T-helper 22 cell (primary cell): ENCODE measurements around the gene WDR17.
"Not testable (repeated sequence)": the region's sequence is repeated elsewhere in the genome, so short reads cannot be mapped to it uniquely, and the experiment has no call there.

Source experiments
- DNase-seq: peaks from one replicate; pipeline ENCODE4 v3.0.0-alpha.2; 2020; ENCODE audit warnings: low read depth

WDR17 gene

GRCh38 chr4:176191974-176192373 lies 126.3 kb downstream of the WDR17 start:
- no peak for DNase-seq

- DNase-seq: no peak
Measured at GRCh38 chr4:176193126-176193525, 127.5 kb downstream of the WDR17 start.

- DNase-seq: no peak
Measured at GRCh38 chr4:176193938-176194337, 128.3 kb downstream of the WDR17 start.

- DNase-seq: peak; percentile 88
Measured at GRCh38 chr4:176195184-176195978, 129.7 kb downstream of the WDR17 start, which contains the start of gene SPATA4. Gene SPATA4 (minus strand): TSS chr4:176195585. CDS start chr4:176195562, 23 bp downstream.

GRCh38 chr4:176198316-176198903 lies 132.8 kb downstream of the WDR17 start:
- no peak for DNase-seq

GRCh38 chr4:176205299-176205698 lies 139.7 kb downstream of the WDR17 start:
- no peak for DNase-seq

GRCh38 chr4:176207839-176208238 lies 142.2 kb downstream of the WDR17 start:
- DNase-seq: no peak

GRCh38 chr4:176209535-176209934 lies 143.9 kb downstream of the WDR17 start:
- DNase-seq: no peak

- no peak for DNase-seq
Measured at GRCh38 chr4:176210101-176210500, 144.5 kb downstream of the WDR17 start.

- DNase-seq: no peak
Measured at GRCh38 chr4:176210579-176211296, 145.1 kb downstream of the WDR17 start.

GRCh38 chr4:176212351-176212750 lies 146.7 kb downstream of the WDR17 start:
- DNase-seq: not testable (repeated sequence)

GRCh38 chr4:176217510-176217909 lies 151.9 kb downstream of the WDR17 start:
- DNase-seq: no peak

- DNase-seq: no peak
Measured at GRCh38 chr4:176222149-176222548, 156.5 kb downstream of the WDR17 start.

- no peak for DNase-seq
Measured at GRCh38 chr4:176223561-176223960, 157.9 kb downstream of the WDR17 start.

- no peak for DNase-seq
Measured at GRCh38 chr4:176226736-176227135, 161.1 kb downstream of the WDR17 start.

- DNase-seq: no peak
Measured at GRCh38 chr4:176229645-176230044, 164.0 kb downstream of the WDR17 start.
